HG02852 (cell line): Measurements from ENCODE around the gene GAREM1.

Experiments used
- ATAC-seq: cut with Tn5 transposase; IDR thresholded peaks from one replicate; pipeline ENCODE4 v1.9.1; 2021; ENCODE audit warnings: mild to moderate bottlenecking, moderate library complexity; ENCODE audit not compliant: unreplicated experiment

Gene GAREM1

DNA sequence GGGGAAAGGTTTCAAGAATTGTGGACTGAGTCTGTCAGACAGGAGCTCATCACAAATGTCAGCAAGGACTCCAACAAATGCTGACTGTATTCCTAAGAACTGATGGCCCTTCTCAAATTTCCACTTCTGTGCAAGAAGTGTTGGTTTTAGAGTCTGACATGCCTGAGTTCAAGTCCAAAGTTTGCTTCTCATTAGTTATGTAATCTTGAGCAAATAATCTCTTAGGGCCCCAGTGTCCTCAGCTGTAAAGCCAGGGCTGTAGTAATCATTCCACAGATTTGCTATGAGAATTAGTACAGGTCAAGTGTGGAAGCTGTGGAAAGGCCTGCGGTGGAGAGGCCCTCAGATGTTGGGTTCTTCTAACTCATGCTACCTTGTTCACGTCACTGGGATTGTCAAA, 257.0 kb downstream of the GAREM1 start:
- ATAC-seq, result no peak
